Measurements from ENCODE around the gene AOAH.

Gene AOAH

DNA sequence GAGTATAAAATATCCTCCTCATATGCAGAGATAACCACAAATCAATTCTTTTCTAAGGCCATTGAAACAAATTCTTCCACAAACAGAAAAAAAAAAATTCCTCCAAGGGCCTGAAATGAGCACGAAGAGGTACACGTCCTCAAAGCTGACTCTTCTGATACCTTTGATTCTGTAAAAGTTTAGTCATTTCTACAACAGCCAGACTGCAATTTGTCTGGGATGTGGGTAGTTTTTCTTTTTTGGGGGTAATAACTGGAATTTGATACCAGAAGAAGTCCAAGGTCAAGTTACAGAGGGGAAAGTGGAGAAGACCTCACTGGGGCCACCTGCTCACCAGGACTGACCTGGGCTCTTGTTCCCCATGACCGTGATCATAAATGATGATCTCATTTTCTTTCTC is 121.8 kb downstream of the AOAH start:
- no peak for DNase-seq (ENCODE audit: low read depth in 2 of 2)

GRCh38 chr7:36601601-36602000 is 122.7 kb downstream of the AOAH start:
- no peak for DNase-seq (ENCODE audit: low read depth in 2 of 2)

- no peak for DNase-seq (ENCODE audit: low read depth in 2 of 2)
These were observed 123.3 kb downstream of the AOAH start for GRCh38 chr7:36600869-36601530.

DNA sequence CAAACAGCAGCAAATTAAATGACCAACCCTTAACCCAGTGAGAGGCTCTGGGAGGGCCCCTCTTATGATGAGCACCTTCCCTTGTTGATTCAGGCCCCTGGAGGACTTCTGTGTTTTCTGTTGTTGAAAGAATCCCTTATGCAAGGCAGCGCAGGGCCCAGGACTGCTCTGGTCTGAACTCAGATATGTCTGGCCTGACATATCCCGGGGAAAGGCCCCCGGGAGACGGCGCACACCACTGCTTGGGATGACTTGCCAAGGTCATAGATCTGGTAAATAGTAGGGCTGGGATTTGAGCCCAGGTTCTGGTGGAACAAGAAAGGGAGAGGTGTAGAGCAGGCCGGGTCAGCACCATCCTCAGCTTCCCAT is 124.0 kb downstream of the AOAH start:
- DNase-seq (ENCODE audit: low read depth in 2 of 2) = no peak

GRCh38 chr7:36599645-36600313 is 124.5 kb downstream of the AOAH start:
- no peak for DNase-seq (ENCODE audit: low read depth in 2 of 2)

- no peak for DNase-seq (ENCODE audit: low read depth in 2 of 2)
These were observed 126.1 kb downstream of the AOAH start for GRCh38 chr7:36598054-36598674.

DNA sequence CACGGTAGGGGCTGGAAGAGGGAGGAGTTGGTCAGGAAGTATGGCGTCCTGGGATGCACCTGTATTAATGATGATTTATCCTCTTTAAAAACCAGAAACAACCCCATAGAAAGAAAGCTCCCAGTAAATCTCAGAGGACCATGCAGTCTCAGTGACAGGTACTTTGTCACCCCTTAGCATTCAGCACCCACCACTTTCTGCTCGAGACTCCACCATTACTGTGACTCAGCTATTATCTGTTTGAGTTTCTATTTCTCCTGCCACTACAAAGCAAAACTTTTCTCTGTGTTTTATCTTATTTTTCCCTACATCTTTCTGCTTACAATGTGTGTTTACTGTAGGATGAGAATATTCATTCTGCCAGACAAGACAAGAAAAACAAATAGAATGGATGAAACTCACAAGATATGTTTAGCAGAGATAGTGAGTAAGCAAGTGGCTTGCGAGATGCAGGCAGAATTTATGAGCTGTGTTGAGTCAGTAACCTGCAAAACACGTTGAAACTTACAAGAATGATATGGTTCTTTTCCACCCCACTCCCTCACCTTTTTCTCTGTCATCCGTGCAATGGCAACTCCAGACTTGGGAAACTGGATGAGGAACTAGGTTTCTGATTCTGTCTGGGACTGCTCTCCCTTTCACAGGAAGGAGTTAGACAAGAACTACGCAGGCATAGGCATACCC is 127.1 kb downstream of the AOAH start:
- no peak for DNase-seq (ENCODE audit: low read depth in 2 of 2)

GRCh38 chr7:36594445-36594844 is 129.8 kb downstream of the AOAH start:
- no peak for DNase-seq (ENCODE audit: low read depth in 2 of 2)

- no peak for DNase-seq (ENCODE audit: low read depth in 2 of 2)
These were observed 132.7 kb downstream of the AOAH start for GRCh38 chr7:36591636-36592035.

GRCh38 chr7:36589391-36589790 is 134.9 kb downstream of the AOAH start:
- no peak for DNase-seq (ENCODE audit: low read depth in 2 of 2)

DNA sequence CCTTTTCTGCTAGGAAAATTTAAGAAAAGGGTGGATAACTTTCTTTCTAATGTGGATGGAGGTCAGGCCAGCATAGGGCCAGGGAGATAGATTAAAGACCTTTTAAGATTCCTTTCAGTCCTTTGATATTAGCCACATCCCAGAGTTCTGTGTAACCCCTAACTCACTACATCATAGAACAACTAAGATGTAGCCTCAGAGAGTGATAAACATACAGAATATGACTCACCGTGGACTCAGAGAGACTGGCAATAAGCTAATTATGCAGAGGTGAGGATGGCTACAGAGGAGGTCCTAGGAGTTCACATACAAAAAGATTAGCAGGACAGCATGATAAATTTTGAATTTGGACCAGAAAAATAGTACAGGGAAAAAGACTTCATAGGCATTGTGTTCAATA is 141.0 kb downstream of the AOAH start:
- DNase-seq (ENCODE audit: low read depth in 2 of 2) = no peak

DNA sequence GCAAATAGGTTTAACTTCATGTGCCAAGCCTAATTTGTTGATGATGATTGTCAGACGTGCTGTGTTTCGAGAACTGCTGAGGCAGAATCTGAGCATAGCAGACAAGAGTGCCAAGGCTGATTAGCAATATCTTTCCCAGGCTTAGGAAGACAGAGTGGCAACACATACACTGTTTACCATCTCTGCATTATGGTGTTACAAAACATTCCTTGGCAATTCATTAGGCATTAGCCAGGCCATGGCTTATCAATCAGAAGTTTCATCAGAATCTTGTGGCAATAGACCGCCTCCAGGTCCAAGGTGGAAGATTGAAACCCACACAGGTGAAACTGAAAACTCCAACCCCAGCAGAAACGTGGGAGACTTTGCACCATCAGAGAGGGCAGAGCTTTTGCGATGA is 148.5 kb downstream of the AOAH start:
- no peak for DNase-seq (ENCODE audit: low read depth in 2 of 2)

DNA sequence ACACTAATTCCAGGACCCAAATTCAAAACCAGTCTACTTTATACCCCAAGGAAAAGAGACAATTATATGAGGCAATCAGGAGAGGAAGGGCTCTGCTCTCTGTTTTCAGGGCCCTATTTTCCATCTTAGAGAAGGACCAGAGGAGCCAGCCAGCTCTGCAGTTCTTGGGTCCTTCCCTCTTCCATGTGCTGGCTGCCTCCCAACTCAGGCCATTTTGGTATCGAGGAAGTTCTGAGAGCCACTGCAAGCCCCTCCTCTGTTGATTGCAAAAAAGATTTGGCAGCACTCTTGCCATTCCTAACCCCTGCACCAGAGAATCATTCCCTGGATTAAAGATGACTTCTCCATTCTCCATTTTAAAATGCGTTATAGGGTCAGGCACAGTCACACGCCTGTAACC is 151.2 kb downstream of the AOAH start:
- DNase-seq (ENCODE audit: low read depth in 2 of 2) = no peak

DNA sequence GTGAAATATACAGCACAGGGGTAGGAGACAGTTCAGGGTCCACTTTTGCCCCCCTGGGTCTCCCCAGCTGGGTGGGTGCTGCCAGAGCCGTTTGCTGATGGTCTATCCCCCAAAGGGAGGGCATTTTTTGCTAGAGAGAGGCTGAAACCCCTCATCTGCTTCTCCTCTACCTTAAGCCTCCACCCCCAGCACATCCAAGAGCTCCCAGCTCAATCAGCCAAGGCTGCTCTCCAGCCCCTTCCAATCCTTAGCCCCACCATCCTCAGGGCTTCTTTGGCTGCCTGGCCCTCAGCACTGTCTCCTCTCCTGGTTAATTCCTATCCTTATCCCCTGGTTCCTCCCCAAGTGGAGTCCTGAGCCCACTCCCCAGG is 153.1 kb downstream of the AOAH start:
- no peak for DNase-seq (ENCODE audit: low read depth in 2 of 2)

- DNase-seq (ENCODE audit: low read depth in 2 of 2) = no peak
These were observed 153.6 kb downstream of the AOAH start for GRCh38 chr7:36570528-36571189.

DNA sequence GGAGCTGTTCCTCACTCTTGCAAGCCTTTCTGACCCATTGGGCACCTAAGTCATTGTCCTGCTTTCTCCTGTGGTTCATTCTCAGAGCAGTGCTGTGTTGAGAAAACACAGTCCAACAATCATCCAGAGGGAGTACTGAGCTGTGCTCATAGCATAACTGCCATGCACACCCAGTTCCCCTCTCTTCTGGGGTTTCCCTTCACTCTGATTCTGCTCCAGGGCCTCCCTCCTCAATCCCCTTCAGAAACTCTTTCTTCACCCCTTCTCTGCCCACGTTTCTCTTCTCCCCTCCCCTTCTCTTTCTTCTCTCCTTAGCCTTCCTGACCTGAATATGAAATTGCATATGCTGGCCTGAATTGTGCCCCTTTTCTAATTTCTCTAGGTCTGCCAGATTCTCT is 155.8 kb downstream of the AOAH start:
- no peak for DNase-seq (ENCODE audit: low read depth in 2 of 2)

DNA sequence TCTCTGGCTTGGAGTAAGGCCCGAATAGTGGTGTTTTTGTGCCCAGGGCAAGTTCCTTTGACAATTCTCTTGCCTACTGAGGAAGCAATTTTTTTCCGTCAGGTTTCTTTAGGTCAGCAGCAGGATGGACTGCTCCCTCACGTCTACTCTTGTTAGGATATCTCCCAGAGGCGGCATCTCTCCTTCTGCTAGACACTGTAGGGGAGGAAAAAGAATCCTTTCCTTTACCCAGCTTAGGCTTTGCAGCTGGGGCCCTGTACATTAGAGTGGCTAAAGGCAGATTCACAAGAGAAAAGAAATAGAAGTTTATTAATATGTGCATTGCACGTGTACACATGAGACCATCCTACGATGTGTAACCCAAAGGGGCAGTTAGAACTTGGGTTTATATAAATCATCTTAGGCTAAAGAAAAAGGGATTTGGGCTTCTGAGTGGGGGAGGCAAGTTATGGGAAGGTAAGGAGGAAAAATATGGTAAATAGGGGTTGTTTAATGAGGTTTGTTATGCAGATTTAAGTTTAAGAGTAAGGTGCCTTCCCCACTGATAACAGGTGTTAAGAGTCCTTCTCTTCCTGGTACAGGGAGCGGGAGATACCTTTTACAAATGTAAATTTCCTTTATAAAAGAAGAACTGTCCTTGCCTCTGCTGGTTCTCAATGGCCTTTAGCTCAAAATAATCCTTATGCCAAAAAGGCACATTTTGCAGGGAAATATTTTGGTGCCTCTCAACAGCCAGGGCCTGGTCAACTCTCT is 156.4 kb downstream of the AOAH start:
- DNase-seq (ENCODE audit: low read depth in 2 of 2) = no peak

DNA sequence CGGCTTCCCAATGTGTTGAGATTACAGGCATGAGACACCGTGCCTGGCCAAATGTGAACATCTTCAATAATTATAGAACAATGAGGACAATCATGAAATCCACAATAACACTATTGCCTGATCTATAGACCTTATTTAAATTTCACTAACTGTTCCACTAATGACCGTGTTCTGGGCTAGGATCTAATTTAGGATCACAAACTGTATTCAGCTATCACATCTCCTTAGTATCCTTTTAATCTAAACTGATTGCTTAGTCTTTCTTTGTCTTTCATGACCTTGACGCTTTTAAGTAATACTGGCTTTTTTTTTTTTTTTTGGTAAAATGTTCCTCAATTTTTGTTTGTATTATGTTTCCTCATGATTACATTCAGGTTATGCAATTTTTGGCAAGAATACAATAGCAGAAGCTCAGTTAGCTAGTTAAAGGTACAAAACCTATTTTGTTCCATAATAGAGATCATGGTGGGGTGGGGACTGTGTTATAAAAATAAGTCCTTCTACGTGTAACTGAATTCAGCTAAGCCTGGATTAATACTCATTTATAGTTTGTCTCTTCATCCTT is 158.4 kb downstream of the AOAH start:
- DNase-seq (ENCODE audit: low read depth in 2 of 2) = no peak

GRCh38 chr7:36564489-36564888 is 159.8 kb downstream of the AOAH start:
- no peak for DNase-seq (ENCODE audit: low read depth in 2 of 2)

- no peak for DNase-seq (ENCODE audit: low read depth in 2 of 2)
These were observed 160.5 kb downstream of the AOAH start for GRCh38 chr7:36563706-36564327.

- no peak for DNase-seq (ENCODE audit: low read depth in 2 of 2)
These were observed 162.2 kb downstream of the AOAH start for GRCh38 chr7:36562121-36562520.

Measured in fibroblast of skin of left biceps (primary cell).